Sciatic nerve (tissue), 2 donors: ENCODE measurements around the gene SCGB1D2. TPM values are rescaled to one million over a fixed set of nuclear protein-coding genes. Genes with fewer than 3 reads are reported as not detected.

ENCODE experiments used
- ATAC-seq: fragments of 200-7000 bp; cut with Tn5 transposase; one replicate; pipeline ENCODE4 v1.9.1; 2020; ENCODE audit warnings: mild to moderate bottlenecking, moderate library complexity
- DNase-seq: peaks from one replicate; pipeline ENCODE4 v3.0.0-alpha.2; 2020; ENCODE audit warnings: low spot score
- intact Hi-C: fragments of 100-400 bp; cut with DNase I; formaldehyde crosslinking; loops from one replicate; pipeline ENCODE4 v1.14.2; 2022
- total RNA-seq: library from RNA; stranded (reverse); fragmentation: NEBNext Ultra II Directional; extraction: Animal tissue kit (Norgen Biotek cat#: 25700); gene quantifications from one replicate; pipeline ENCODE4 v1.2.1, GENCODE V29; 2021
- donor health status: DM: no; HTN: no; CAD: no.
- donor health status: DM: no; HTN: no; CAD: no.

The SCGB1D2 gene
- total RNA-seq, 1 donor from 2014 or later, result not detected

- intact Hi-C loops, result no loop called here
- DNase-seq (no peak), ATAC-seq (no peak)
Measured at GRCh38 chr11:62251698-62252097, 9.7 kb downstream of the SCGB1D2 start.

- DNase-seq, result no peak
- intact Hi-C loops, result no loop called here
- no peak for ATAC-seq
Measured at GRCh38 chr11:62253999-62254542, 12.0 kb downstream of the SCGB1D2 start.

GRCh38 chr11:62256281-62256680, 14.2 kb downstream of the SCGB1D2 start:
- ATAC-seq (no peak), DNase-seq (no peak)
- intact Hi-C loops, result no loop called here

- no peak for DNase-seq
- intact Hi-C loops, result no loop called here
- no peak for ATAC-seq
Measured at GRCh38 chr11:62260261-62260953, 18.4 kb downstream of the SCGB1D2 start.

GRCh38 chr11:62264004-62264403, 22.0 kb downstream of the SCGB1D2 start:
- DNase-seq, result no peak
- ATAC-seq, result no peak
- intact Hi-C loops, result no loop called here

- intact Hi-C loops, result no loop called here
- no peak for ATAC-seq
Measured at GRCh38 chr11:62266558-62266957, 24.5 kb downstream of the SCGB1D2 start.

GRCh38 chr11:62267050-62267449, 25.0 kb downstream of the SCGB1D2 start:
- intact Hi-C loops, result no loop called here
- DNase-seq (no peak), ATAC-seq (no peak)

More at GRCh38 chr11:62266558-62266957, 24.5 kb downstream of the SCGB1D2 start:
- DNase-seq, result no peak

- intact Hi-C loops, result no loop called here
- ATAC-seq (no peak), DNase-seq (no peak)
Measured at GRCh38 chr11:62267576-62267975, 25.5 kb downstream of the SCGB1D2 start.

- ATAC-seq (no peak), DNase-seq (no peak)
- intact Hi-C loops, result no loop called here
Measured at GRCh38 chr11:62269654-62270278, 27.7 kb downstream of the SCGB1D2 start, which contains the start of gene SCGB2A2. Gene SCGB2A2 (plus strand): TSS chr11:62270158. CDS start chr11:62270217, 59 bp downstream.

GRCh38 chr11:62273284-62273683, 31.2 kb downstream of the SCGB1D2 start:
- ATAC-seq (no peak), DNase-seq (no peak)
- intact Hi-C loops, result no loop called here

GRCh38 chr11:62273789-62274275, 31.8 kb downstream of the SCGB1D2 start:
- intact Hi-C loops, result no loop called here
- no peak for ATAC-seq
- no peak for DNase-seq

GRCh38 chr11:62280452-62280851, 38.4 kb downstream of the SCGB1D2 start:
- ATAC-seq (no peak), DNase-seq (no peak)
- intact Hi-C loops, result no loop called here

Other genes starting within 250 kb of the SCGB1D2 start
- 19.4 TPM for gene INCENP, start 118.2 kb upstream of the SCGB1D2 start, total RNA-seq
- gene SCGB1D1, start 52.0 kb upstream of the SCGB1D2 start, total RNA-seq, result not detected
- not detected for gene SCGB2A1, start 33.6 kb upstream of the SCGB1D2 start, total RNA-seq
- not detected for gene SCGB2A2, start 27.9 kb downstream of the SCGB1D2 start, total RNA-seq
- gene SCGB1D4, start 56.8 kb downstream of the SCGB1D2 start, total RNA-seq, result not detected
- gene ASRGL1, start 95.2 kb downstream of the SCGB1D2 start, total RNA-seq, result 17.0 TPM
- gene SCGB1A1, start 176.8 kb downstream of the SCGB1D2 start, total RNA-seq, result 3.5 TPM